GM18867 (cell line): ENCODE measurements around the gene MLLT1.

Experiments used
- ATAC-seq: cut with Tn5 transposase; IDR thresholded peaks from one replicate; pipeline ENCODE4 v1.9.1; 2021; ENCODE audit warnings: mild to moderate bottlenecking, moderate library complexity; ENCODE audit not compliant: unreplicated experiment

The MLLT1 gene

DNA sequence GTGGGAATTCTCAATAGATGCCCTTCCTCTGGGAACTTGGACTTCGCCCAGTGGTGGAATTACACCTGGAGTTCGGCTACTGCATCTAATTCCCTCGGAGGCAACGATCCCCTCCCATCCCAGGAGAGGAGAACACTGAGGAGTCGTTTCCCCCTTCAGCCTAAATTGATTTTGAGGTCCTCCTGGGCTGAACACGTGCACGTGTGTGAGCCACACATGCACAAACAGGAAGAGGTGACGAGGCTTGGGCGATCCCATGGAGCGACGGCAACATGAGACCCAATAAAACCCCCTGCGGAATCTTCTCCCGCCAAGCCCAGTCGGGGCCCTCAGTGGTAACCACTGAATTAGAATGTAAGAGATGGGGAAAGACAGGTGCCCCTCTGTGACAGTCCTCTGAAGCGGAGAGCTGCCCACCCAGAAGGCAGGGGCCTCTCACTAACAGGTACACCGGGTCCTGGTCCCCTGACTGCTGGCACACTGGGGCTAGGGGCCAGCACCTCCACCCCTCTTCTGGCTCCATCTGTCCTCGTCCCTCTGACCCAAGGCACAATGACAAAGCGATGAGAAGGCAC lies 4.5 kb downstream of the MLLT1 start:
- ATAC-seq: no peak

- no peak for ATAC-seq
These were observed 5.0 kb downstream of the MLLT1 start for GRCh38 chr19:6274756-6275155.

DNA sequence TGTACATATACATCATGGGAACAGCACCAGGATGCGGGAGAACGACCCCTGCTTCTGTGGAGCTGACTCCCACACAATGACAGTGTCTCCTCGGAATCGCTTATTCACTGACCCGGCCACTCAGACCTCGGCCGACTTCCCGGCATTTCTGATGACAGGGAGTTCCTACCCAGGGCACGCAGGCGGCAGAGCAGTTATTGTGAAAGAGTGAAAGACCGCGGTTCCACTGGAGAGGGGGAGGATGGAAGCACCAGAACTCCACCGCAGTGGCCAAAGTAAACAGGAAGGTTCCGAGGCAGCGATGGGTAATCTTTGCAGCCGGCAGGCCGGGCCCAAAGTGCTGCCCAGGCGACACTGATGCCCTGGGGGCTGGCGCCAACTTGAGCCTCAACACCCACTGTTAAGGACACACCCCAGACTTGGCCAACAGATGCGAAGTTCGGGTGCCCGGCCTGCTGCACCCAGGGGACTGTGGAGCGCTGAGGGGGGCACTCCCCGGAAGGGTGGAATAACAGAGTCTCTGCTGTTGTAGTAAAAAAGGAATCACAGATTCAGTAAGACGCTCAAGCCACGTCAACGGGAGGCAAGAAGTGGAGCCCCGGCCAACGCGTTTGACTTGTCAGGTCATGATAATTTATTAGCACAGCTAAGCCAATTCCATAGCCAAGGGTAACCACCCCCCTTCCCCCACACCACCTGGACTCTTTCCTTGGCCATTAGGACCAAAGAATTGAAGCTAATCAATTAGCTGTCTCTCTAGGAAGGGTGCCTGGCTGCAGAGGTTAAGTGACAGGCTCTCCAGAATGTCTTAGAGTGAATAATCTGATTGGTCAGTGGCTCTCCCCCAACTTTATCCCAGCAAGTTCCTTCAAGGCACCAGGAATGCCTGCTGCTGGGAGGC lies 5.8 kb downstream of the MLLT1 start:
- ATAC-seq: no peak

- no peak for ATAC-seq
These were observed 6.7 kb downstream of the MLLT1 start for GRCh38 chr19:6272913-6273600.

- ATAC-seq: no peak
These were observed 7.4 kb downstream of the MLLT1 start for GRCh38 chr19:6272411-6272791.

- ATAC-seq: no peak
These were observed 7.9 kb downstream of the MLLT1 start for GRCh38 chr19:6271721-6272410.

- ATAC-seq: no peak
These were observed 8.5 kb downstream of the MLLT1 start for GRCh38 chr19:6271251-6271650.

DNA sequence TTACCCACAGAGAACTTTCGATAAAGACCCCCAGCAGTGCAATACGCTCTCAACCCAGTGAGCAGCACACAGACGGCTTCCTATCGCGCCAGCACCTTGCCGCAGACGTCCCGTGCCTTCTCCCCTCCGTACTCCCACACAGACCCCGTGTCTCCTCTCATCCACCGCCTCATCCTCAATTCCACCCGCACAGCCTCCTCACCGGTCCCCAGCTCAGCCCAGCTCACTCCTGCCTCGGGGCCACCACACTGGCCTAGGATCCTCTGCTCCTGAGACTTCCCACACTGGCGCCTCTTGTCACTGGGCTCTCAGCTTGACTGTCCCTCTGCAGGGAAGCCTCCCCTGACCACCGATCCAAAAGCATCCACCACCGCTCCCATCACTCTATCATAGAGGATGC lies 9.0 kb downstream of the MLLT1 start:
- ATAC-seq: no peak

GRCh38 chr19:6270076-6270745 lies 9.6 kb downstream of the MLLT1 start:
- no peak for ATAC-seq

DNA sequence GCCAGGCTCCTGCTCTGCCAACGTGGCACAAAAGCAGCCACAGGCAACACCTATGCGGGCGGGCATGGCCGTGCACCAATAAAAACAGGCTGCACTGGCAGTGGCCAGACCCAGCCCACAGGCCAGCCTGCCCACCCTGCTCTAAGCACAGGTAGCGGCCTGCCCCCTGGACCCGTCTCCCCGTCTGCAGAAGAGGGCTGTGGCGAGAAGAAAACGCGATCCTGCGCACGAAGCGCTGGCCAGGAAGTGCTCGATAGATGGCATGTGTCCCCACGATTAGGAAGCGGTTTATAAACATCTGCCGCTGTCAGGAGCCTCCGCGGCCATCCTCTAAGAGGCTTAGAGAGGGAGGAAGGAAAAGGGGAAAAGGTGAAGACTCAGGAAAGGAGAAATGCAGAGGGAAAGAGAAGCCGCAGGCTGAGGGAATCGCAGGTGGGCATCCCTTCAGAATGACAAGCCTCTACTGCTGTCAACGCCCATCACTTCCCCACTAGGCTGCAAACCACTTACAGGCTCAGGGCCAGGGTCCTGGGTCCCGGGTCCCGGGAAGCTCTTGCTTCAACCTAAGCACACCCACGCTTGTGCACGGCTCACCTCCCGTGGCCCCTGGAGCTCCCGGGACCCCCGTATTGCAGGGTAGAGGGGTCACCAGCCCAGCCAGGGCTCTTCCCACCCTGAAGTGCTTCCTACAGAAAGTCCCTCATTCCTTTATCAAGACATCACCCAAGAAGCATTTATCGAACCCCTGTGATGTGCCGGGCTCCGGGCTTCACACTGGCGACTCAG lies 10.5 kb downstream of the MLLT1 start:
- ATAC-seq: no peak

DNA sequence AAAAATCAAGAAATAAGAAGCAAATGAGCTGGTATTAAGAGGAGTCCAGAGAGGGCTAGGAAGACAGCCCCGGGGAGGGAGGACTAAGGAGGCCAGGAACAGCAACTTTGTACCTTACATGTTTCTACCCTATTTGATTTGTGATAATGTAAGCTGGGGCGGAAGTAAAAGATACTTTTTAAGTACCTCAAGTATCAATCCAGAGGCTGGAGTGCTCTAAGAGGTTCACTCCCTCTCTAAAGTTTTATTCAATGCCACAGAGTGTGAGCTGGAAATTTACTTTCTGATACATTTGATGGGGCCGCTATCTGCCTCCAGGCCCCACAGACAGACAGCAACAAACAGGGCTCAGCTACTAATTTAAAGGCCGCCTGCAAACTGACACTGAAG lies 11.4 kb downstream of the MLLT1 start:
- ATAC-seq: no peak

DNA sequence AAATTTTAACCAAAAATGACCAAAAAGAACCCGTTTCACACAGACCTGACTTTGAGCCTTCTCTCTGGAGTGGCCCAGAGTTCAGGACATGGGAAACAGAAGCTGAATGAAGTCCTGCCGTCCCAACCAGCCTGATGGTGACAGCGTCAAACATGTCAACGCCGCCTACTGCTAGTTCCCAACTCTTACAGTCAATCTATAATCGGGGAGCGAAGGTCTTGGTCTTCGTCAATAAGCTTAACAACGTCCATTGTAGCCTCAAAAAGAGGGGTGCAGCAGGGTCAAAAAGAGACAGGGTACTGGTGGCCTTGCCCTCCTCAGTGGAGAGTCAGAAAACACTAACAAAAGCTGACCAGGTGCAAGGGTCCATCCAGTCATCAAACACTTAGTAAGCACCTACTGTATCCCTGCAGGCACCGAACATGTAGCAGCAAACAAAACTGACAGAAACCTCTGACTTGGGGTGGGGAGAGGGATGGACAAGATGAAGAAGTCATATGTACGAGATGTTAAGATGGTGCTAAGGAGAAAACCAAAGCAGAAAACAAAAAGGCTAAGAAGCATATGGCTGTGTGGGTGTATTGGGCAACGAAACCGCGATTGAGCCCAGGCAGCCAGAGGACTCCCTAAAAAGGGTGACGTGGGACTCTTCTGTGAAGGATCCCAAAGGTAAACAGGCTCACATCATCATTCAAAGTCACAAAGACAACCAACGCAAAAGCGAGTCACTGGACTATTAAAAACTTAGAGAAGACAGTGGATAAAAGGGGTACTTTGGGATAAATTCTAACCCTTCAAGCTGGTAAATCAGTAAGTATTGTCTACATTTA lies 12.0 kb downstream of the MLLT1 start:
- no peak for ATAC-seq

DNA sequence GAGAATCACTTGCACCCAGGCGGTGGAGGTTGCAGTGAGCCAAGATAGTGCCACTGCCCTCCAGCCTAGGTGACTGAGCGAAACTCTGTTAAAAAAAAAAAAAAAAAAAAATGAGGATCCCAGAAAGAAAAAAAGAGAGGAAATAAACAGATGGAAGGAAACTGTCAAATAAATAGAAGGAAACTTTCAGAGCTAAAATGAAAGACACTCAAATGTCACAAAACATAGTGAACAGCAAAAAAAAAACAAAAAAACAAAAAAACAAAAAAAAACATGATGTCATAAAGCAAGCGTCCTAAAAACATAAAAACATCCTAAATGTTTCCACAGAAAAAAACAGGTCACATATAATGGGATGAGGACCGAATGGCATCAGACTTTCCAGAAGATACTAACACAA lies 15.0 kb downstream of the MLLT1 start:
- no peak for ATAC-seq

GRCh38 chr19:6263735-6264444 lies 15.9 kb downstream of the MLLT1 start:
- ATAC-seq: no peak

- no peak for ATAC-seq
These were observed 16.5 kb downstream of the MLLT1 start for GRCh38 chr19:6263306-6263705.

DNA sequence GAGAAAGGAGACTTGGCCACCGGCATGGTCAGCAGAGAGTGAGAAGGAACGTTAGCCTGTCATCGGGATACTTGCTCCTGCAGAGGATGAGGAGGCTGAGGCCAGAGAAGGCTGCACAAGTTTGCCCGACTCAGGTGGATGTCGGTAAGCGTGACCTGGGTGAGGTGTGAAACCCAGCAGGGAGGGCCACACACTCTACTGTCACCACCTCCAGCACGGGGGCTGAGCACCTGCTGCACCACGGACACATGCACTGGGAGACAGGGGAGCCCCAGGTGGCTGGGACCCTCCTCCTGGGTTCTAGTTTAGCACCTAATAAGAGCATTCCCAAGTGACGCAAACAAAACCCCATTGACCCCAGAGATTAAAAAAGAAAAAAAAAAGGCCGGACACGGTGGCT lies 17.3 kb downstream of the MLLT1 start:
- no peak for ATAC-seq

- ATAC-seq: no peak
These were observed 17.9 kb downstream of the MLLT1 start for GRCh38 chr19:6261883-6262282.

DNA sequence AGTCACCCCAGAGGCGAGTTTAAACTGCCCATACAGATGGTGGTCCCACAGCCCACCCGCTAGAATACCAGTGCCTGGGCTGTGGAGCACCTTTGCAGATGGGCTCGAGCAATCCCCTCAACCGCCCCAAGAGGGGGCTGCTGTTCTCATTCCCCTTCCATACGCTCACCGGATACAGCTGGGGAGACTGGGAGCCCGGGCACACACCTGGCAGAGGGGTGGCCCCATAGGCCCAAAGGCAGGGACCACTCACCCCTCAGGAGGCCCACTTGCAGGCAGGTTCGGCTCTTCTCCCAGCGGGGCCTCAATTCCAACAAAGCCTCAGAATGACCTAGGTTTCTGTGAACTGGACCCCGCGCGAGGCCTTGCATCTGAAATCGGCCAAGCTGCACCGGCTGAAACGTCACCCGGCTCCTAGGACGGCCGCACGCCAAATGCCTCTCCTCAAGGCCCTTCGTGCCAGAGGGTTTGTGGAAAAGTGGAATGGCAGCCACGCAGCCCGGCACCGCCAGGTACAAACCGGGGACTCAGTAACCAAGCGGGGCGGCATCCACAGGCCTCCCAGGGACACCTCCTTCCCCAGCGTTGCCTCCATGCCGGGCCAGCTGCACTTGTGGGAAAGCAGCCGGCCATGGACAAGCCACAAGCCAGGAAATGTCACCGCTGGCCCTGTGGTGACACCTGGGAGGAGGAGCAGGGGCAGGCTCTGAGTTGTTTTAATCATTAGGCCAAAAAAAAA lies 18.7 kb downstream of the MLLT1 start:
- no peak for ATAC-seq
